ENCODE measurements around the gene IL1R1.

The IL1R1 gene

DNA sequence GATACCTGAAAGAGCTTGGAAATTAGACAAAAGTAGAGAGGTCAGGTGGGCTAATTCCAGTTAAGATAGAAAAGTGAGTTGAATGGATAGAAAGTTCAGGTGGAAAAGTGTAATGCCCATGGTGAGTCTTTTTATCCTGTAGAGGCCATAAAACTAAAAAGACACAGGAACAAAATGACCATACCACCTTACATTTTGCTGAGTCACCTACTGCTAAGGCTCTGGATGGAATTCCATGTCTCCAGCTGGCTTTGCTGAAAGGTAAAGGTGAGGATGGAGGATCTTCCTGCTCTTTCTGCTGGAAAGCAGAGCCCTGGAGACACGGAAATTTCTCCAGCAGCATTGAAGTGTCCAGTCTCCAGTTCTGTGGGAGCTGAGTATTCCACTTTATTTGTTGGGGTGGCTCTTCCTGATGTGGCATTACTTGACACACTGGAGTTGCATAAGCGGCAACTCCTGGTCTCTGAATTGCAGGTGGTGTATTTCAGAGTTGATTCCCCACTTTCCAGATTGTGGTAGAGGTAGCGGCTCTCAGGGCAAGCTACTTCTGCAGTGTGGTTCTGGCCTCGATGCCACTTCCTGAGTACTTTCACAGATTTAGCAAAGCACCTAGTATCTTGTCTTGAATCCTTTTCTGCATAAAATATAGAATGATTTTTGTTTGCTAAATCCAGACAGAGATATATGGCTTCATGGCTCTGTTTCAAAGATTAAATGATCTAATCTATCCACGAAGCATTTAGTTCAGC lies 55.0 kb downstream of the IL1R1 start:
- no peaks in the 10 kb centered on the region for H3K27me3 ChIP-seq
- no peaks in the 10 kb centered on the region for H3K36me3 ChIP-seq
- no peak for TF ChIP-seq CTCF (IDR thresholded peaks at IDR 0.05)
- H3K9me3 ChIP-seq, result no peaks in the 10 kb centered on the region
- no peak overlapping the region for H3K4me3 ChIP-seq (ENCODE audit: low read depth in 1 of 2, low read length in 1 of 2)
- no peaks in the 10 kb centered on the region for H3K4me1 ChIP-seq (ENCODE audit: control insufficient read depth in 1 of 2, insufficient read depth in 1 of 2, low read depth in 1 of 2, low read length in 1 of 2)
- no peak overlapping the region for H3K27ac ChIP-seq

DNA sequence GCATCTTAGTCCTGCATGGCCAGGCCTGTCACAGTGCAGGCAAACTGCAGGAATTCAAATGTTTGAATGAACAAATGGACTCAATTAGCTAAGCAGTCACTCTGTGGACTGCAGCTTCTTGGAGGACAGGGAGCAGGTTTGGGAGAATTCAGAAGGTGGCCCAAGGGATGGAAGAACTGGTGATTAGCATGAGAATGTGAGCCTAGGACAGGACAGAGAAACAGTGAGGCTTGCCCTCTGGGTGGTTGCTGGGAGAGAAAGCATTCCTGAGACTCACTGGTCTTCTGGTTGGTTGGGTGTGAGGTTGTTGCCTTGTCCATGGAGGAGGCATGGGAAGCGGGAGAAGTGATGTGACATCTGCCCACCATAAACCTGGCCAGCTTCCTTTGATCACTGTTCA lies 58.0 kb downstream of the IL1R1 start:
- TF ChIP-seq CTCF (IDR thresholded peaks at IDR 0.05), result no peak
- no peaks in the 10 kb centered on the region for H3K36me3 ChIP-seq
- no peaks in the 10 kb centered on the region for H3K4me1 ChIP-seq (ENCODE audit: control insufficient read depth in 1 of 2, insufficient read depth in 1 of 2, low read depth in 1 of 2, low read length in 1 of 2)
- no peaks in the 10 kb centered on the region for H3K9me3 ChIP-seq
- H3K27me3 ChIP-seq, result no peaks in the 10 kb centered on the region
- H3K27ac ChIP-seq, result no peak overlapping the region
- no peak overlapping the region for H3K4me3 ChIP-seq (ENCODE audit: low read depth in 1 of 2, low read length in 1 of 2)

DNA sequence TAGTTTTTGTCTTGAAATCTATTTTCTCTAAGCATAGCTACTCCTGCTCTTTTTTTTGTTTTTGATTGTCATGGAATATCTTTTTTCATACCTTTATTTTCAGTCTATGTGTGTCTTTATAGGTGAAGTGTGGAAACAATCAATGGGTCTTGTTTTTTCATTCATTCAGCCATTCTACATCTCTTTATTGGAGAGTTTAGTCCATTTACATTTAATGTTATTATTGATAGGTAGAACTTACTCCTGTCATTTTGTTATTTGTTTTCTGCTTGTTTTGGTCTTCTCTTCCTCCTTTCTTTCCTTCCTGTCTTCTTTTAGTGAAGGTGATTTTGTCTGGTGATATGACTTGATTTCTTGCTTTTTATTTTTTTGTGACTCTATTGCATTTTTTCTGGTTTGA lies 62.1 kb downstream of the IL1R1 start:
- no peaks in the 10 kb centered on the region for H3K9me3 ChIP-seq
- no peak overlapping the region for H3K27ac ChIP-seq
- H3K27me3 ChIP-seq, result no peaks in the 10 kb centered on the region
- H3K4me3 ChIP-seq (ENCODE audit: low read depth in 1 of 2, low read length in 1 of 2), result no peak overlapping the region
- no peak for TF ChIP-seq CTCF (IDR thresholded peaks at IDR 0.05)
- H3K4me1 ChIP-seq (ENCODE audit: control insufficient read depth in 1 of 2, insufficient read depth in 1 of 2, low read depth in 1 of 2, low read length in 1 of 2), result no peaks in the 10 kb centered on the region
- no peaks in the 10 kb centered on the region for H3K36me3 ChIP-seq

DNA sequence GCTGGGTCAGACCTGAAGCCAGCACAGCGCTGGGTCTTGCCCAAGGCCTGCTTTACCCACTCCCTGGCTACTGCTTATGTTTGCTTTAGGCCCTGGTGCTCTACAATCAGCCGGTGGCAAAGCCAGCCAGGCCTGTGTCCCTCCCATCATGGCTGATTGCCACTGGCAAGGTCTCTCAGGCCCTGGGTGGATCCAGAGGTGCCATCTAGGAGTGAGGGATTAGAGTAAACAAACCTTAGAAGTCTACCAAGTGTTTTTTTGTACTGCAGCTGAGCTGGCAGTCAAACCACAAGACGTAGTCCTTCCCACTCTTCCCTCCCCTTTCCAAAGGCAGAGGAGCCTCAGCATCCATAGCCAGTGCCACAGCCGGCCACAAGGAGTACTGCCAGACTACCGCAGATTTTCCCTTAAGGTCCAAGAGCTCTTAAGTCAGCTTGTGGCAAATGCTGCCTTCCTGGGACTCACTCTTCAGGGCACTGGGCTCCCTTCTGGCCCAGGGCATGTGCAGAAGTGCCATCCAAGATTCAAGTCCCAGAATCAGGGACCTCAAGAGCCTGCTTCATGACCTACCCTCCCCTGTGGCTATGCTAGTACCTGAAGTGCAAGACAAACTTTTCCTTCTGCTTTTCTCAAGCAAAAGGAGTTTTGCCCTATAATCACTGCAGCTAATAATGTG lies 64.3 kb downstream of the IL1R1 start:
- Histone ChIP-seq H3K36me3 (no peaks in the 10 kb centered on the region), H3K4me1 (ENCODE audit: control insufficient read depth in 1 of 2, insufficient read depth in 1 of 2, low read depth in 1 of 2, low read length in 1 of 2) (no peaks in the 10 kb centered on the region), H3K9me3 (no peaks in the 10 kb centered on the region), H3K27me3 (no peaks in the 10 kb centered on the region), H3K4me3 (ENCODE audit: low read depth in 1 of 2, low read length in 1 of 2) (no peak overlapping the region), H3K27ac (no peak overlapping the region)
- TF ChIP-seq CTCF (IDR thresholded peaks at IDR 0.05), result no peak

GRCh38 chr2:102208774-102209173 lies 66.2 kb downstream of the IL1R1 start:
- Histone ChIP-seq H3K4me1 (ENCODE audit: control insufficient read depth in 1 of 2, insufficient read depth in 1 of 2, low read depth in 1 of 2, low read length in 1 of 2) (no peaks in the 10 kb centered on the region), H3K9me3 (no peaks in the 10 kb centered on the region), H3K27ac (no peak overlapping the region), H3K27me3 (no peaks in the 10 kb centered on the region), H3K36me3 (no peaks in the 10 kb centered on the region), H3K4me3 (ENCODE audit: low read depth in 1 of 2, low read length in 1 of 2) (no peak overlapping the region)
- no peak for TF ChIP-seq CTCF (IDR thresholded peaks at IDR 0.05)

Data from neutrophil (primary cell).